Sigmoid colon (tissue), 4 donors: ENCODE data around the gene ADARB1.

Source experiments
- CTCF ChIP-seq, 4 experiments: fragments of 450-650 bp in 3 of 4; fragments of 200-600 bp in 1 of 4; IDR thresholded peaks; one replicate each; pipeline ENCODE4 v1.5.1; 2016 to 2019; ENCODE audit warnings: antibody characterized with exemption in 4 of 4, mild to moderate bottlenecking in 3 of 4, moderate library complexity in 2 of 4
- EP300 ChIP-seq, 4 donors: sonication (generic); formaldehyde crosslinking; IDR thresholded peaks; one replicate each; pipeline ENCODE4 v1.6.1; 2017; ENCODE audit warnings: antibody characterized with exemption in 4 of 4
- POLR2A ChIP-seq, 2 donors: fragments of 450-650 bp; IDR thresholded peaks; one replicate each; pipeline ENCODE4 v1.6.1; 2016; ENCODE audit warnings: antibody characterized with exemption in 2 of 2, mild to moderate bottlenecking in 2 of 2, moderate library complexity in 2 of 2

- TF ChIP-seq POLR2A (IDR thresholded peaks at IDR 0.05) (no peak), EP300 (IDR thresholded peaks at IDR 0.05) (no peak), CTCF (IDR thresholded peaks at IDR 0.05) (no peak)
Measured at GRCh38 chr21:45037986-45038385, 36.4 kb upstream of the ADARB1 start.
